Liver (tissue), 9 donors: ENCODE measurements around the gene CCNDBP1. TPM values are rescaled to one million over a fixed set of nuclear protein-coding genes. Genes with fewer than 3 reads are reported as not detected.

Experiments
- DNase-seq: peaks from one replicate; pipeline ENCODE4 v3.0.0-alpha.2; 2017; ENCODE audit warnings: low spot score
- H3K27ac ChIP-seq, 2 donors: one replicate each; pipeline ENCODE4 v1.7.0; 2013; ENCODE audit warnings: inconsistent platforms in 2 of 2, low read length in 2 of 2, control low read depth in 1 of 2, low read depth in 1 of 2, mild to moderate bottlenecking in 1 of 2
- H3K27me3 ChIP-seq, 4 donors: one replicate each; pipeline versions ENCODE4 v1.6.1 to v1.7.0; 2013; ENCODE audit warnings: low read length in 3 of 4, inconsistent platforms in 1 of 4, mild to moderate bottlenecking in 1 of 4, moderate library complexity in 1 of 4; ENCODE audit not compliant: control insufficient read depth in 4 of 4, insufficient read depth in 4 of 4
- H3K36me3 ChIP-seq, 4 donors: one replicate each; pipeline versions ENCODE4 v1.6.1 to v1.7.0; 2013; ENCODE audit warnings: low read length in 3 of 4, mild to moderate bottlenecking in 3 of 4, low read depth in 1 of 4, moderate library complexity in 1 of 4; ENCODE audit not compliant: control insufficient read depth in 4 of 4, insufficient read depth in 3 of 4
- H3K4me1 ChIP-seq, 4 donors: one replicate each; pipeline versions ENCODE4 v1.6.1 to v1.7.0; 2013; ENCODE audit warnings: low read length in 3 of 4, mild to moderate bottlenecking in 3 of 4, moderate library complexity in 1 of 4; ENCODE audit not compliant: control insufficient read depth in 4 of 4, insufficient read depth in 4 of 4
- H3K4me3 ChIP-seq, 3 donors: one replicate each; pipeline versions ENCODE4 v1.6.1 to v1.7.0; 2013; ENCODE audit warnings: low read length in 3 of 3, control low read depth in 1 of 3, low read depth in 1 of 3, mild to moderate bottlenecking in 1 of 3
- H3K9ac ChIP-seq, 2 donors: one replicate each; pipeline ENCODE4 v1.7.0; 2013; ENCODE audit warnings: low read length in 2 of 2, mild to moderate bottlenecking in 2 of 2, moderate library complexity in 2 of 2, control low read depth in 1 of 2, low read depth in 1 of 2
- H3K9me3 ChIP-seq, 4 donors: one replicate each; pipeline versions ENCODE4 v1.6.1 to v1.7.0; 2013; ENCODE audit warnings: low read length in 3 of 4; ENCODE audit not compliant: control insufficient read depth in 4 of 4
- ATF3 ChIP-seq: IDR thresholded peaks from 2 replicates; pipeline ENCODE4 v1.6.1; 2016; ENCODE audit warnings: antibody characterized with exemption
- CTCF ChIP-seq: fragments of 150-350 bp; IDR thresholded peaks from 2 replicates; pipeline ENCODE4 v1.5.1; 2017; ENCODE audit warnings: improper control_type of control experiment, low read depth, low read length; ENCODE audit not compliant: missing input control
- EGR1 ChIP-seq, 2 donors: IDR thresholded peaks; 2 replicates each; pipeline ENCODE4 v1.6.1; 2016 to 2018; ENCODE audit warnings: antibody characterized with exemption in 2 of 2, low read depth in 2 of 2
- FOXA1 ChIP-seq: IDR thresholded peaks from 2 replicates; pipeline ENCODE4 v1.6.1; 2016; ENCODE audit warnings: antibody characterized with exemption
- FOXA2 ChIP-seq: IDR thresholded peaks from 2 replicates; pipeline ENCODE4 v1.6.1; 2016; ENCODE audit warnings: antibody characterized with exemption
- GABPA ChIP-seq, 2 donors: IDR thresholded peaks in 1 of 2; conservative IDR thresholded peaks in 1 of 2; 2 replicates each; pipeline ENCODE4 v1.6.1; 2016; ENCODE audit warnings: antibody characterized with exemption in 2 of 2, mild to moderate bottlenecking in 1 of 2, moderate library complexity in 1 of 2
- HNF4A ChIP-seq, 2 donors: conservative IDR thresholded peaks; 2 replicates each; pipeline ENCODE4 v1.6.1; 2016; ENCODE audit warnings: antibody characterized with exemption in 2 of 2, mild to moderate bottlenecking in 2 of 2
- HNF4G ChIP-seq: IDR thresholded peaks from 2 replicates; pipeline ENCODE4 v1.6.1; 2016; ENCODE audit warnings: antibody characterized with exemption
- JUND ChIP-seq, 2 donors: IDR thresholded peaks; 2 replicates each; pipeline ENCODE4 v1.6.1; 2016; ENCODE audit warnings: antibody characterized with exemption in 2 of 2
- MAX ChIP-seq: IDR thresholded peaks from 2 replicates; pipeline ENCODE4 v1.6.1; 2016; ENCODE audit warnings: antibody characterized with exemption
- NR2F2 ChIP-seq: IDR thresholded peaks from 2 replicates; pipeline ENCODE4 v1.6.1; 2016; ENCODE audit warnings: antibody characterized with exemption
- RAD21 ChIP-seq, 2 donors: IDR thresholded peaks; 2 replicates each; pipeline ENCODE4 v1.6.1; 2016; ENCODE audit warnings: antibody characterized with exemption in 2 of 2, mild to moderate bottlenecking in 2 of 2
- REST ChIP-seq: IDR thresholded peaks from 2 replicates; pipeline ENCODE4 v1.6.1; 2016; ENCODE audit warnings: antibody characterized with exemption, mild to moderate bottlenecking
- RXRA ChIP-seq, 2 donors: IDR thresholded peaks; 2 replicates each; pipeline ENCODE4 v1.6.1; 2017 to 2018; ENCODE audit warnings: antibody characterized with exemption in 2 of 2, mild to moderate bottlenecking in 1 of 2
- SP1 ChIP-seq: IDR thresholded peaks from 2 replicates; pipeline ENCODE4 v1.6.1; 2018; ENCODE audit warnings: antibody characterized with exemption, mild to moderate bottlenecking
- TAF1 ChIP-seq: conservative IDR thresholded peaks from 2 replicates; pipeline ENCODE4 v1.6.1; 2016; ENCODE audit warnings: antibody characterized with exemption, mild to moderate bottlenecking
- YY1 ChIP-seq: IDR thresholded peaks from 2 replicates; pipeline ENCODE4 v1.6.1; 2016; ENCODE audit warnings: antibody characterized with exemption, mild to moderate bottlenecking
- ZBTB33 ChIP-seq: IDR thresholded peaks from 2 replicates; pipeline ENCODE4 v1.6.1; 2016; ENCODE audit warnings: antibody characterized with exemption
- WGBS: extraction: QIAGEN DNeasy Blood & Tissue Kit; methylation state at CpG from one replicate; pipeline ENCODE4 v1.1.7; 2013; 5-methylcytosine and 5-hydroxymethylcytosine counted together
- polyA plus RNA-seq, 2 donors: library from polyadenylated mRNA; stranded (reverse) in 1 of 2; unstranded in 1 of 2; fragments of 200-250 nt in 1 of 2; fragments of >200 nt in 1 of 2; fragmentation: Nextera tagmentation in 1 of 2; extraction: Ambion mirVana in 1 of 2; gene quantifications; one replicate each; pipeline versions ENCODE4 v1.2.1 to v1.2.3, GENCODE V29; 2013 to 2015
- total RNA-seq, 2 donors: library from RNA; depleted of rRNA; stranded (reverse); fragments of >200 nt; gene quantifications; one replicate each; pipeline ENCODE4 v1.2.3, GENCODE V29; 2014
- donor health status: healthy.
- donor health status: healthy.
- donor health status: healthy.
- donor health status: healthy.
- donor health status: healthy.

The CCNDBP1 gene
- total and polyA plus RNA-seq, 4 donors = 21.4 to 160 (median 26.4) TPM

GRCh38 chr15:43144512-43144911 lies 40.7 kb upstream of the CCNDBP1 start:
- H3K4me1 ChIP-seq = no peaks in the 10 kb centered on the region
- H3K27ac ChIP-seq = no peak overlapping the region
- peaks cover 2 to 33% (median 21%) of the 10 kb centered on the region in 4 donors for H3K36me3 ChIP-seq
- H3K4me3 ChIP-seq = no peak overlapping the region
- TF ChIP-seq YY1 = no peak
- H3K9me3 ChIP-seq = no peaks in the 10 kb centered on the region
- H3K9ac ChIP-seq = no peak overlapping the region
- no peaks in the 10 kb centered on the region for H3K27me3 ChIP-seq
- DNase-seq = no peak

- H3K4me3 ChIP-seq = no peak overlapping the region
- H3K4me1 ChIP-seq = no peaks in the 10 kb centered on the region
- 91% methylated on average over 5 of the region's 5 CpGs for WGBS
- no peak for TF ChIP-seq CTCF
- TF ChIP-seq FOXA2 = no peak
- TF ChIP-seq RAD21 (IDR thresholded peaks at IDR 0.05) = no peak
- no peak for TF ChIP-seq RXRA (IDR thresholded peaks at IDR 0.05)
- TF ChIP-seq YY1 = no peak
- no peak for TF ChIP-seq EGR1 (IDR thresholded peaks at IDR 0.05; ENCODE audit: low read depth in 2 of 2)
- TF ChIP-seq MAX = no peak
- TF ChIP-seq HNF4G = no peak
- TF ChIP-seq NR2F2 = no peak
- TF ChIP-seq JUND (IDR thresholded peaks at IDR 0.05) = no peak
- TF ChIP-seq TAF1 = no peak
- no peak for TF ChIP-seq HNF4A (conservative IDR thresholded peaks at IDR 0.05)
- TF ChIP-seq GABPA (IDR thresholded peaks at IDR 0.05 in 1 of 2, conservative IDR thresholded peaks at IDR 0.05 in 1 of 2) = no peak
- TF ChIP-seq ATF3 = no peak
- no peak for TF ChIP-seq ZBTB33
- no peak for TF ChIP-seq SP1
- TF ChIP-seq REST = no peak
- TF ChIP-seq FOXA1 = no peak
- no peak overlapping the region for H3K9ac ChIP-seq
- no peak overlapping the region for H3K27ac ChIP-seq
- H3K27me3 ChIP-seq = no peaks in the 10 kb centered on the region
- H3K36me3 ChIP-seq = peaks cover 0 to 24% (median 18%) of the 10 kb centered on the region in 4 donors
- H3K9me3 ChIP-seq = no peaks in the 10 kb centered on the region
- DNase-seq = no peak
These were observed 39.0 kb upstream of the CCNDBP1 start for GRCh38 chr15:43146184-43146583.
